ENCODE measurements around the gene KRTAP2-1. TPM values are rescaled to one million over a fixed set of nuclear protein-coding genes. Genes with fewer than 3 reads are reported as not detected.
A peak's percentile ranks its signal among the peaks of the same experiment; 100 is the strongest.

The KRTAP2-1 gene
- total RNA-seq, 1 experiment from 2014 or later, result not detected

- DNase-seq (ENCODE audit: low read depth, low spot score) (no peak), ATAC-seq (no peak)
- intact Hi-C loops (cut with micrococcal nuclease), result no loop called here
- Histone ChIP-seq H3K9me2 (ENCODE audit: insufficient read depth) (no peaks in the 10 kb centered on the region), H3K9me3 (ENCODE audit: control insufficient read depth in 1 of 2, insufficient read depth in 1 of 2, low read depth in 1 of 2, low read length in 2 of 2) (peaks cover 0 to 8% of the 10 kb centered on the region in 2 experiments; a peak in 1 of 4 replicates), H3K27ac (ENCODE audit: low read depth, low read length) (peak overlapping the region; percentile 85), H3K36me3 (ENCODE audit: control insufficient read depth in 1 of 2, insufficient read depth in 2 of 2, low read length in 2 of 2) (peaks cover 0 to 7% of the 10 kb centered on the region in 2 experiments; a peak in 1 of 4 replicates), H3K4me1 (ENCODE audit: control insufficient read depth in 1 of 2, insufficient read depth in 2 of 2, low read length in 2 of 2) (peaks cover 48 to 75% of the 10 kb centered on the region in 2 experiments), H2AFZ (ENCODE audit: low read depth, low read length, poor library complexity, severe bottlenecking) (no peak overlapping the region), H3K79me2 (ENCODE audit: insufficient read depth, low read length) (no peaks in the 10 kb centered on the region), H4K20me1 (ENCODE audit: insufficient read depth) (no peaks in the 10 kb centered on the region), H3K9ac (ENCODE audit: low read length) (0 out of 2 replicates have a peak overlapping the region, but pooled peaks have one; percentile 10), H3K4me2 (ENCODE audit: low read length) (no peak overlapping the region), H3K4me3 (replicated peaks in 1 of 2; ENCODE audit: low read depth in 1 of 2, low read length in 2 of 2) (no peak overlapping the region), H3K27me3 (ENCODE audit: insufficient read depth, low read length) (no peaks in the 10 kb centered on the region)
- ChIA-PET CTCF (no interaction called here), RAD21 (ENCODE audit: low non-redundant PET in 1 of 2, low total read pairs in 2 of 2, uncharacterized antibody in 2 of 2, unreplicated experiment in 2 of 2) (no interaction called here), POLR2A (no interaction called here)
- BruUV-seq (replicated peaks), result no TSS peak
- TF ChIP-seq RAD21 (IDR thresholded peaks at IDR 0.05; ENCODE audit: low read depth), result no peak
- TF ChIP-seq POLR2A (IDR thresholded peaks at IDR 0.05; ENCODE audit: borderline replicate concordance, extremely low read depth, insufficient read depth, insufficient read length), result no peak
- TF ChIP-seq, protein P1, sequence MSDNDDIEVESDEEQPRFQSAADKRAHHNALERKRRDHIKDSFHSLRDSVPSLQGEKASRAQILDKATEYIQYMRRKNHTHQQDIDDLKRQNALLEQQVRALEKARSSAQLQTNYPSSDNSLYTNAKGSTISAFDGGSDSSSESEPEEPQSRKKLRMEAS (IDR thresholded peaks at IDR 0.05), result peak; percentile 60; the same call in 1 of the 2 replicates
- TF ChIP-seq, protein P2, sequence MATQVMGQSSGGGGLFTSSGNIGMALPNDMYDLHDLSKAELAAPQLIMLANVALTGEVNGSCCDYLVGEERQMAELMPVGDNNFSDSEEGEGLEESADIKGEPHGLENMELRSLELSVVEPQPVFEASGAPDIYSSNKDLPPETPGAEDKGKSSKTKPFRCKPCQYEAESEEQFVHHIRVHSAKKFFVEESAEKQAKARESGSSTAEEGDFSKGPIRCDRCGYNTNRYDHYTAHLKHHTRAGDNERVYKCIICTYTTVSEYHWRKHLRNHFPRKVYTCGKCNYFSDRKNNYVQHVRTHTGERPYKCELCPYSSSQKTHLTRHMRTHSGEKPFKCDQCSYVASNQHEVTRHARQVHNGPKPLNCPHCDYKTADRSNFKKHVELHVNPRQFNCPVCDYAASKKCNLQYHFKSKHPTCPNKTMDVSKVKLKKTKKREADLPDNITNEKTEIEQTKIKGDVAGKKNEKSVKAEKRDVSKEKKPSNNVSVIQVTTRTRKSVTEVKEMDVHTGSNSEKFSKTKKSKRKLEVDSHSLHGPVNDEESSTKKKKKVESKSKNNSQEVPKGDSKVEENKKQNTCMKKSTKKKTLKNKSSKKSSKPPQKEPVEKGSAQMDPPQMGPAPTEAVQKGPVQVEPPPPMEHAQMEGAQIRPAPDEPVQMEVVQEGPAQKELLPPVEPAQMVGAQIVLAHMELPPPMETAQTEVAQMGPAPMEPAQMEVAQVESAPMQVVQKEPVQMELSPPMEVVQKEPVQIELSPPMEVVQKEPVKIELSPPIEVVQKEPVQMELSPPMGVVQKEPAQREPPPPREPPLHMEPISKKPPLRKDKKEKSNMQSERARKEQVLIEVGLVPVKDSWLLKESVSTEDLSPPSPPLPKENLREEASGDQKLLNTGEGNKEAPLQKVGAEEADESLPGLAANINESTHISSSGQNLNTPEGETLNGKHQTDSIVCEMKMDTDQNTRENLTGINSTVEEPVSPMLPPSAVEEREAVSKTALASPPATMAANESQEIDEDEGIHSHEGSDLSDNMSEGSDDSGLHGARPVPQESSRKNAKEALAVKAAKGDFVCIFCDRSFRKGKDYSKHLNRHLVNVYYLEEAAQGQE (IDR thresholded peaks at IDR 0.05; ENCODE audit: low read depth), result no peak
- TF ChIP-seq, protein P3, sequence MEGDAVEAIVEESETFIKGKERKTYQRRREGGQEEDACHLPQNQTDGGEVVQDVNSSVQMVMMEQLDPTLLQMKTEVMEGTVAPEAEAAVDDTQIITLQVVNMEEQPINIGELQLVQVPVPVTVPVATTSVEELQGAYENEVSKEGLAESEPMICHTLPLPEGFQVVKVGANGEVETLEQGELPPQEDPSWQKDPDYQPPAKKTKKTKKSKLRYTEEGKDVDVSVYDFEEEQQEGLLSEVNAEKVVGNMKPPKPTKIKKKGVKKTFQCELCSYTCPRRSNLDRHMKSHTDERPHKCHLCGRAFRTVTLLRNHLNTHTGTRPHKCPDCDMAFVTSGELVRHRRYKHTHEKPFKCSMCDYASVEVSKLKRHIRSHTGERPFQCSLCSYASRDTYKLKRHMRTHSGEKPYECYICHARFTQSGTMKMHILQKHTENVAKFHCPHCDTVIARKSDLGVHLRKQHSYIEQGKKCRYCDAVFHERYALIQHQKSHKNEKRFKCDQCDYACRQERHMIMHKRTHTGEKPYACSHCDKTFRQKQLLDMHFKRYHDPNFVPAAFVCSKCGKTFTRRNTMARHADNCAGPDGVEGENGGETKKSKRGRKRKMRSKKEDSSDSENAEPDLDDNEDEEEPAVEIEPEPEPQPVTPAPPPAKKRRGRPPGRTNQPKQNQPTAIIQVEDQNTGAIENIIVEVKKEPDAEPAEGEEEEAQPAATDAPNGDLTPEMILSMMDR (IDR thresholded peaks at IDR 0.05 in 2 of 3, conservative IDR thresholded peaks at IDR 0.05 in 1 of 3; ENCODE audit: borderline replicate concordance in 1 of 3, insufficient read depth in 1 of 3, low read depth in 2 of 3, low read length in 2 of 3), result no peak
- TF ChIP-seq POLR2AphosphoS5 (IDR thresholded peaks at IDR 0.05; ENCODE audit: low read depth, low read length), result no peak
- TF ChIP-seq JUND (IDR thresholded peaks at IDR 0.05), result 0 out of 2 replicates have a peak, but pooled peaks have one; percentile 9
- TF ChIP-seq, protein P4, sequence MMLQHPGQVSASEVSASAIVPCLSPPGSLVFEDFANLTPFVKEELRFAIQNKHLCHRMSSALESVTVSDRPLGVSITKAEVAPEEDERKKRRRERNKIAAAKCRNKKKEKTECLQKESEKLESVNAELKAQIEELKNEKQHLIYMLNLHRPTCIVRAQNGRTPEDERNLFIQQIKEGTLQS (IDR thresholded peaks at IDR 0.05), result no peak
- no peak for TF ChIP-seq EZH2phosphoT487 (IDR thresholded peaks at IDR 0.05; ENCODE audit: borderline replicate concordance)
- TF ChIP-seq ELF1 (IDR thresholded peaks at IDR 0.05; ENCODE audit: borderline replicate concordance, low read depth), result no peak
- peak; percentile 24; the same call in 1 of the 2 replicates for TF ChIP-seq SRF (IDR thresholded peaks at IDR 0.05; ENCODE audit: low read depth)
- TF ChIP-seq CEBPB (IDR thresholded peaks at IDR 0.05; ENCODE audit: low read depth), result no peak
- TF ChIP-seq SIN3A (IDR thresholded peaks at IDR 0.05; ENCODE audit: low read depth), result no peak
- TF ChIP-seq SP1 (IDR thresholded peaks at IDR 0.05; ENCODE audit: low read depth), result peak; percentile 21; the same call in 1 of the 2 replicates
- TF ChIP-seq TCF7L2 (IDR thresholded peaks at IDR 0.05; ENCODE audit: borderline replicate concordance, extremely low read depth, insufficient read depth, insufficient read length), result no peak
- TF ChIP-seq FOSL1 (IDR thresholded peaks at IDR 0.05; ENCODE audit: low read depth), result peak; percentile 21; the same call in 1 of the 2 replicates
- no peak for TF ChIP-seq YY1 (IDR thresholded peaks at IDR 0.05; ENCODE audit: extremely low read depth, insufficient replicate concordance, low read depth, low read length)
- TF ChIP-seq EGR1 (IDR thresholded peaks at IDR 0.05; ENCODE audit: low read depth), result no peak
- no peak for TF ChIP-seq ZFX (IDR thresholded peaks at IDR 0.05)
- TF ChIP-seq ZNF274 (IDR thresholded peaks at IDR 0.05; ENCODE audit: low read depth, low read length), result no peak
- TF ChIP-seq CBX3 (IDR thresholded peaks at IDR 0.05; ENCODE audit: low read depth), result 0 out of 2 replicates have a peak, but pooled peaks have one; percentile 19
Observed at GRCh38 chr17:41061964-41062363, 14.8 kb upstream of the KRTAP2-1 start.

Measured in HCT116 (cell line).